Activated T-helper 2 cell treated with anti-CD3 and anti-CD28 coated beads, Interferon-gamma antibody, Interleukin-2, Interleukin-4, amounts not matched to agents 10 μg/mL and 5 μg/mL and 100 μg/mL, durations not matched to agents 14 hours and 24 hours and 36 hours (primary cell): Measurements from ENCODE around the gene CACNA1G. TPM values are rescaled to one million over a fixed set of nuclear protein-coding genes. Genes with fewer than 3 reads are reported as not detected.

Source experiments
- DNase-seq: peaks from one replicate; pipeline ENCODE4 v3.0.0; 2021; ENCODE audit warnings: low spot score
- H3K27ac Mint-ChIP-seq: one replicate; pipeline ENCODE4 v1.8.0; 2021; ENCODE audit warnings: mixed read lengths
- H3K27me3 Mint-ChIP-seq: one replicate; pipeline ENCODE4 v1.8.0; 2021; ENCODE audit warnings: low read depth, mixed read lengths
- H3K36me3 Mint-ChIP-seq: one replicate; pipeline ENCODE4 v1.8.0; 2021; ENCODE audit warnings: low read depth, mixed read lengths
- H3K4me1 Mint-ChIP-seq: one replicate; pipeline ENCODE4 v1.8.0; 2021; ENCODE audit warnings: low read depth, mixed read lengths
- H3K4me3 Mint-ChIP-seq: one replicate; pipeline ENCODE4 v1.8.0; 2021; ENCODE audit warnings: low read depth, mild to moderate bottlenecking, moderate library complexity, mixed read lengths
- H3K9me3 Mint-ChIP-seq: one replicate; pipeline ENCODE4 v1.8.0; 2021; ENCODE audit warnings: mixed read lengths
- intact Hi-C: fragments of 100-400 bp; cut with micrococcal nuclease; formaldehyde crosslinking; loops from one replicate; pipeline ENCODE4 v1.15.1; 2023
- total RNA-seq: library from RNA; stranded (reverse); gene quantifications from 2 replicates; pipeline ENCODE4 v1.2.3, GENCODE V29; 2022

The CACNA1G gene
- total RNA-seq, 1 donor from 2014 or later = not detected

- Mint-ChIP-seq H3K9me3 (no peaks in the 10 kb centered on the region), H3K27me3 (peaks cover 38% of the 10 kb centered on the region), H3K36me3 (no peaks in the 10 kb centered on the region), H3K4me3 (no peak overlapping the region), H3K4me1 (peaks cover 4% of the 10 kb centered on the region), H3K27ac (no peak overlapping the region)
- intact Hi-C loops = no loop called here
- no peak for DNase-seq
Observed at GRCh38 chr17:50568659-50569058, 8.1 kb downstream of the CACNA1G start.

GRCh38 chr17:50569592-50569991, 9.1 kb downstream of the CACNA1G start:
- intact Hi-C loops = no loop called here
- peaks cover 31% of the 10 kb centered on the region for H3K27me3 Mint-ChIP-seq
- no peak for DNase-seq
- no peak overlapping the region for H3K27ac Mint-ChIP-seq
- no peak overlapping the region for H3K4me3 Mint-ChIP-seq
- H3K4me1 Mint-ChIP-seq = peaks cover 4% of the 10 kb centered on the region
- no peaks in the 10 kb centered on the region for H3K9me3 Mint-ChIP-seq
- H3K36me3 Mint-ChIP-seq = no peaks in the 10 kb centered on the region

- Mint-ChIP-seq H3K4me1 (peaks cover 3% of the 10 kb centered on the region), H3K27me3 (peaks cover 26% of the 10 kb centered on the region), H3K4me3 (no peak overlapping the region), H3K9me3 (no peaks in the 10 kb centered on the region), H3K27ac (no peak overlapping the region), H3K36me3 (no peaks in the 10 kb centered on the region)
- DNase-seq = no peak
- intact Hi-C loops = no loop called here
Observed at GRCh38 chr17:50570032-50570431, 9.5 kb downstream of the CACNA1G start.

- no peaks in the 10 kb centered on the region for H3K9me3 Mint-ChIP-seq
- peaks cover 23% of the 10 kb centered on the region for H3K27me3 Mint-ChIP-seq
- peaks cover 2% of the 10 kb centered on the region for H3K4me1 Mint-ChIP-seq
- intact Hi-C loops = no loop called here
- H3K27ac Mint-ChIP-seq = no peak overlapping the region
- H3K36me3 Mint-ChIP-seq = no peaks in the 10 kb centered on the region
- H3K4me3 Mint-ChIP-seq = no peak overlapping the region
- DNase-seq = no peak
Observed at GRCh38 chr17:50570528-50570927, 10.0 kb downstream of the CACNA1G start.

- no peak for DNase-seq
- H3K36me3 Mint-ChIP-seq = no peaks in the 10 kb centered on the region
- no peaks in the 10 kb centered on the region for H3K9me3 Mint-ChIP-seq
- H3K27ac Mint-ChIP-seq = no peak overlapping the region
- H3K4me3 Mint-ChIP-seq = no peak overlapping the region
- no peaks in the 10 kb centered on the region for H3K4me1 Mint-ChIP-seq
- intact Hi-C loops = no loop called here
- H3K27me3 Mint-ChIP-seq = peaks cover 13% of the 10 kb centered on the region
Observed at GRCh38 chr17:50571681-50572080, 11.2 kb downstream of the CACNA1G start.

GRCh38 chr17:50572541-50572940, 12.0 kb downstream of the CACNA1G start:
- intact Hi-C loops = no loop called here
- Mint-ChIP-seq H3K4me3 (no peak overlapping the region), H3K27me3 (peaks cover 7% of the 10 kb centered on the region), H3K27ac (no peak overlapping the region), H3K9me3 (no peaks in the 10 kb centered on the region), H3K4me1 (no peaks in the 10 kb centered on the region), H3K36me3 (no peaks in the 10 kb centered on the region)
- no peak for DNase-seq

- Mint-ChIP-seq H3K27me3 (peaks cover 6% of the 10 kb centered on the region), H3K36me3 (no peaks in the 10 kb centered on the region), H3K27ac (no peak overlapping the region), H3K4me1 (no peaks in the 10 kb centered on the region), H3K9me3 (no peaks in the 10 kb centered on the region), H3K4me3 (no peak overlapping the region)
- intact Hi-C loops = no loop called here
- no peak for DNase-seq
Observed at GRCh38 chr17:50573866-50574611, 13.5 kb downstream of the CACNA1G start.

GRCh38 chr17:50575581-50576210, 15.2 kb downstream of the CACNA1G start:
- Mint-ChIP-seq H3K36me3 (no peaks in the 10 kb centered on the region), H3K4me1 (no peaks in the 10 kb centered on the region), H3K4me3 (no peak overlapping the region), H3K27me3 (peaks cover 6% of the 10 kb centered on the region), H3K9me3 (no peaks in the 10 kb centered on the region), H3K27ac (no peak overlapping the region)
- DNase-seq = no peak
- intact Hi-C loops = no loop called here

GRCh38 chr17:50576864-50577263, 16.3 kb downstream of the CACNA1G start:
- Mint-ChIP-seq H3K9me3 (no peaks in the 10 kb centered on the region), H3K27me3 (peaks cover 4% of the 10 kb centered on the region), H3K36me3 (no peaks in the 10 kb centered on the region), H3K27ac (no peak overlapping the region), H3K4me1 (no peaks in the 10 kb centered on the region), H3K4me3 (no peak overlapping the region)
- DNase-seq = no peak
- intact Hi-C loops = no loop called here

- no peak overlapping the region for H3K27ac Mint-ChIP-seq
- intact Hi-C loops = no loop called here
- no peaks in the 10 kb centered on the region for H3K36me3 Mint-ChIP-seq
- no peaks in the 10 kb centered on the region for H3K9me3 Mint-ChIP-seq
- H3K27me3 Mint-ChIP-seq = peaks cover 4% of the 10 kb centered on the region
- H3K4me1 Mint-ChIP-seq = no peaks in the 10 kb centered on the region
- DNase-seq = no peak
- no peak overlapping the region for H3K4me3 Mint-ChIP-seq
Observed at GRCh38 chr17:50577451-50577954, 17.0 kb downstream of the CACNA1G start.

GRCh38 chr17:50578173-50578572, 17.7 kb downstream of the CACNA1G start:
- Mint-ChIP-seq H3K36me3 (no peaks in the 10 kb centered on the region), H3K9me3 (no peaks in the 10 kb centered on the region), H3K27me3 (peaks cover 9% of the 10 kb centered on the region), H3K27ac (no peak overlapping the region), H3K4me3 (no peak overlapping the region), H3K4me1 (no peaks in the 10 kb centered on the region)
- DNase-seq = no peak
- intact Hi-C loops = no loop called here

- Mint-ChIP-seq H3K27ac (no peak overlapping the region), H3K27me3 (peaks cover 17% of the 10 kb centered on the region), H3K4me3 (no peak overlapping the region), H3K36me3 (no peaks in the 10 kb centered on the region), H3K4me1 (no peaks in the 10 kb centered on the region), H3K9me3 (no peaks in the 10 kb centered on the region)
- no peak for DNase-seq
- intact Hi-C loops = no loop called here
Observed at GRCh38 chr17:50579399-50579798, 18.9 kb downstream of the CACNA1G start.

- H3K4me3 Mint-ChIP-seq = no peak overlapping the region
- no peaks in the 10 kb centered on the region for H3K9me3 Mint-ChIP-seq
Observed at GRCh38 chr17:50580646-50581045, 20.1 kb downstream of the CACNA1G start.

More at GRCh38 chr17:50580646-50581045, 20.1 kb downstream of the CACNA1G start:
- no peaks in the 10 kb centered on the region for H3K4me1 Mint-ChIP-seq
- no peak for DNase-seq
- no peaks in the 10 kb centered on the region for H3K36me3 Mint-ChIP-seq
- no peak overlapping the region for H3K27ac Mint-ChIP-seq
- intact Hi-C loops = no loop called here
- H3K27me3 Mint-ChIP-seq = peaks cover 17% of the 10 kb centered on the region
